H9 (cell line): ENCODE measurements around the gene MYO7B. TPM values are rescaled to one million over a fixed set of nuclear protein-coding genes. Genes with fewer than 3 reads are reported as not detected.

ENCODE experiments used
- DNase-seq: peaks from one replicate; pipeline ENCODE4 v3.0.0-alpha.2; 2017
- H2AFZ ChIP-seq: one replicate; pipeline ENCODE4 v1.6.1; 2013; ENCODE audit warnings: mild to moderate bottlenecking, low read length, control low read depth, moderate library complexity
- H2AK5ac ChIP-seq: 2 replicates; pipeline ENCODE4 v1.6.1; 2013; ENCODE audit warnings: low read length, control low read depth, mixed read lengths; ENCODE audit not compliant: insufficient read length
- H2BK120ac ChIP-seq: one replicate; pipeline ENCODE4 v1.6.1; 2013; ENCODE audit warnings: low read depth, mild to moderate bottlenecking, low read length, control low read depth, inconsistent platforms; ENCODE audit not compliant: poor library complexity, severe bottlenecking
- H2BK12ac ChIP-seq: 2 replicates; pipeline ENCODE4 v1.6.1; 2013; ENCODE audit warnings: low read length, control low read depth, mixed read lengths, low read depth; ENCODE audit not compliant: insufficient read length
- H2BK15ac ChIP-seq: 2 replicates; pipeline ENCODE4 v1.6.1; 2013; ENCODE audit warnings: low read depth, low read length, control low read depth
- H2BK20ac ChIP-seq: one replicate; pipeline ENCODE4 v1.6.1; 2013; ENCODE audit warnings: low read depth, mild to moderate bottlenecking, low read length, control low read depth, inconsistent platforms; ENCODE audit not compliant: poor library complexity, severe bottlenecking
- H2BK5ac ChIP-seq: 2 replicates; pipeline ENCODE4 v1.6.1; 2013; ENCODE audit warnings: low read length, control low read depth, mixed read lengths; ENCODE audit not compliant: insufficient read length
- H3K14ac ChIP-seq: 2 replicates; pipeline ENCODE4 v1.6.1; 2013; ENCODE audit warnings: low read length, control low read depth; ENCODE audit not compliant: insufficient read depth
- H3K18ac ChIP-seq: 2 replicates; pipeline ENCODE4 v1.6.1; 2013; ENCODE audit warnings: low read depth, mild to moderate bottlenecking, mixed read lengths, low read length, control low read depth; ENCODE audit not compliant: insufficient read length
- H3K23ac ChIP-seq: 2 replicates; pipeline ENCODE4 v1.6.1; 2013; ENCODE audit warnings: low read length, control low read depth, mixed read lengths, low read depth; ENCODE audit not compliant: insufficient read length
- H3K23me2 ChIP-seq: 2 replicates; pipeline ENCODE4 v1.6.1; 2013; ENCODE audit warnings: low read depth, mild to moderate bottlenecking, mixed read lengths, low read length, control low read depth; ENCODE audit not compliant: insufficient read length, poor library complexity, severe bottlenecking
- H3K27ac ChIP-seq: 2 replicates; pipeline ENCODE4 v1.5.1; 2013; ENCODE audit warnings: low read length, control low read depth, mixed read lengths, low read depth; ENCODE audit not compliant: insufficient read length
- H3K27me3 ChIP-seq: 2 replicates; pipeline ENCODE4 v1.6.1; 2013; ENCODE audit warnings: low read length, control low read depth, inconsistent platforms; ENCODE audit not compliant: insufficient read depth
- H3K4ac ChIP-seq: 2 replicates; pipeline ENCODE4 v1.6.1; 2013; ENCODE audit warnings: low read depth, mild to moderate bottlenecking, control low read depth, inconsistent platforms, low read length, moderate library complexity
- H3K4me1 ChIP-seq: 2 replicates; pipeline ENCODE4 v1.6.1; 2013; ENCODE audit warnings: low read length, control low read depth, inconsistent platforms; ENCODE audit not compliant: insufficient read depth
- H3K4me2 ChIP-seq: 2 replicates; pipeline ENCODE4 v1.6.1; 2013; ENCODE audit warnings: low read length, control low read depth, mixed read lengths; ENCODE audit not compliant: insufficient read length, insufficient read depth
- H3K56ac ChIP-seq: 2 replicates; pipeline ENCODE4 v1.6.1; 2013; ENCODE audit warnings: low read depth, mild to moderate bottlenecking, mixed read lengths, low read length, control low read depth; ENCODE audit not compliant: insufficient read length
- H3K79me1 ChIP-seq: 2 replicates; pipeline ENCODE4 v1.6.1; 2013; ENCODE audit warnings: low read depth, mild to moderate bottlenecking, moderate library complexity, low read length, control low read depth, inconsistent platforms; ENCODE audit not compliant: insufficient read depth, poor library complexity, severe bottlenecking
- H3K79me2 ChIP-seq: 2 replicates; pipeline ENCODE4 v1.6.1; 2013; ENCODE audit warnings: low read length, control low read depth, inconsistent platforms; ENCODE audit not compliant: insufficient read depth
- H3K9ac ChIP-seq: 2 replicates; pipeline ENCODE4 v1.6.1; 2013; ENCODE audit warnings: low read length, control low read depth, mixed read lengths; ENCODE audit not compliant: insufficient read length; ENCODE audit errors: extremely low read depth
- H3K9me3 ChIP-seq: one replicate; pipeline ENCODE4 v1.6.1; 2013; ENCODE audit warnings: low read depth, low read length, inconsistent platforms; ENCODE audit not compliant: control insufficient read depth
- H3T11ph ChIP-seq: one replicate; pipeline ENCODE4 v1.6.1; 2013; ENCODE audit warnings: mild to moderate bottlenecking, low read length, control low read depth, inconsistent platforms
- H4K20me1 ChIP-seq: one replicate; pipeline ENCODE4 v1.6.1; 2013; ENCODE audit not compliant: control insufficient read depth, insufficient read length, insufficient read depth
- H4K5ac ChIP-seq: 2 replicates; pipeline ENCODE4 v1.6.1; 2013; ENCODE audit warnings: low read depth, mild to moderate bottlenecking, mixed read lengths, low read length, control low read depth; ENCODE audit not compliant: insufficient read length
- H4K8ac ChIP-seq: replicated peaks from 2 replicates; pipeline ENCODE4 v1.6.1; 2013; ENCODE audit warnings: low read length, control low read depth, mixed read lengths, low read depth; ENCODE audit not compliant: insufficient read length
- H4K91ac ChIP-seq: 2 replicates; pipeline ENCODE4 v1.6.1; 2013; ENCODE audit warnings: low read depth, mild to moderate bottlenecking, moderate library complexity, mixed read lengths, low read length, control low read depth; ENCODE audit not compliant: insufficient read length
- H3K27ac Mint-ChIP-seq, 3 experiments: 2 replicates in 2 of 3; 3 replicates in 1 of 3; pipeline ENCODE4 v1.8.0; 2020 to 2021; ENCODE audit warnings: mixed read lengths in 3 of 3, mild to moderate bottlenecking in 1 of 3, moderate library complexity in 1 of 3
- H3K27me3 Mint-ChIP-seq: 2 replicates; pipeline ENCODE4 v1.8.0; 2021; ENCODE audit warnings: low read depth, mild to moderate bottlenecking, moderate library complexity, mixed read lengths
- H3K36me3 Mint-ChIP-seq, 3 experiments: 2 replicates in 2 of 3; 3 replicates in 1 of 3; pipeline ENCODE4 v1.8.0; 2020 to 2021; ENCODE audit warnings: low read depth in 3 of 3, mixed read lengths in 3 of 3; ENCODE audit not compliant: insufficient read depth in 1 of 3
- H3K4me1 Mint-ChIP-seq, 2 experiments: 2 replicates each; pipeline ENCODE4 v1.8.0; 2020; ENCODE audit warnings: mixed read lengths in 2 of 2
- H3K4me3 Mint-ChIP-seq, 2 experiments: 2 replicates in 1 of 2; 3 replicates in 1 of 2; pipeline ENCODE4 v1.8.0; 2020 to 2021; ENCODE audit warnings: mild to moderate bottlenecking in 2 of 2, mixed read lengths in 2 of 2, moderate library complexity in 1 of 2
- H3K9me3 Mint-ChIP-seq, 2 experiments: 2 replicates in 1 of 2; 3 replicates in 1 of 2; pipeline ENCODE4 v1.8.0; 2020; ENCODE audit warnings: mild to moderate bottlenecking in 2 of 2, mixed read lengths in 2 of 2, moderate library complexity in 1 of 2
- WGBS: extraction: QIAGEN DNeasy Blood & Tissue Kit; methylation state at CpG from one replicate; pipeline ENCODE4 v1.1.7; 2013; ENCODE audit warnings: missing lambda C conversion rate, low lambda C conversion rate, mixed read lengths; ENCODE audit not compliant: insufficient read length; ENCODE audit errors: extremely low coverage; 5-methylcytosine and 5-hydroxymethylcytosine counted together
- total RNA-seq: library from RNA; stranded (reverse); gene quantifications from 2 replicates; pipeline ENCODE4 v1.2.1, GENCODE V29; 2021
- TF ChIP-seq, protein P1 (sequence below): fragments of 200-600 bp; sonication (generic); conservative IDR thresholded peaks from 3 replicates; pipeline ENCODE4 v1.8.0; 2021; ENCODE audit warnings: antibody characterized with exemption, mild to moderate bottlenecking

The MYO7B gene
- total RNA-seq, 1 experiment from 2014 or later = not detected

DNA sequence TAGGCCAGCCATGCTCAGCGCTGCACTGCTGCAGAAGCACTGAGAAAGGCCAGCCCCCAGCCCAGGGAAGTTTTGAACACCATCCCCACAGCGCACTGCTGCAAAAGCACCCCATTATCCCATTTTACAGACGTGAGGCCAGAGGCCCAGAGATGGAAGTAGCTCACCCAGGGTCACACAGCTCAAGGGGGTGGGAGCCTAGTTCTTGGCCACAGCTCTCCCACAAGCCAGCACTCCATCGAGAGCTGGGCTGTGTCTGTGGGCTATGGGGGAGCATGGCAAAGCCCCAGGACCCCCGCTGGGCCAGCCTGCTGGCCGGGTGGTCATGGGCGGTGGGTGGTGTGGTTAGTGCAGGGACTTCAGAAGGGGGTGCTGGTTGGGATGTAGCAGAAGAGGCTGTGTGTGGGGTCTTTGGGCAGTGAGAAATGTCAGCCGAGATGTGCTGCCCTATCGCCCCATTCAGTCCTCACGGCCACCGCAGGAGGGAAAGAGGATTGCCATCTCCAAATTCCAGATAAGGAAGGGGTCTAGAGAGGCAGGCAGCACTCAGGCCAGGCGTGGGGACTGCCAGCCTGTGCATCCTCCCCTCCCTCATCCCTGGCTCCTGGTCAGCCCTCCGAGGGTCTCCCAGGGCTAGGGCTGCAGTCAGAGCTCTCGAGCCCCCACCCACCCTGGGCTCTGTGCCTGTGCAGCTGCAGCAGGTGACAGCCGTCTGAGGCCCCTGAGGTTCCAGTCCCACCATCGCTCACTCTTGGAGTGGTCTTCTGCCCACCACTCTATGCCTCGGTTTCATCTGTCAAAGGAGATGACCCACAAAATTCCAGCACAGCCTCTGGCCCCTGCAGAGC lies 93.5 kb downstream of the MYO7B start:
- H3K23me2 ChIP-seq = no peaks in the 10 kb centered on the region
- H3K4ac ChIP-seq = no peak overlapping the region
- H2BK120ac ChIP-seq = no peak overlapping the region
- H2BK15ac ChIP-seq = no peak overlapping the region
- H3K18ac ChIP-seq = no peak overlapping the region
- no peak overlapping the region for H4K91ac ChIP-seq
- no peak for DNase-seq
- no peak overlapping the region for H3T11ph ChIP-seq
- no peak overlapping the region for H3K4me2 ChIP-seq
- no peak overlapping the region for H4K5ac ChIP-seq
- H4K20me1 ChIP-seq = no peaks in the 10 kb centered on the region
- TF ChIP-seq, protein P1, sequence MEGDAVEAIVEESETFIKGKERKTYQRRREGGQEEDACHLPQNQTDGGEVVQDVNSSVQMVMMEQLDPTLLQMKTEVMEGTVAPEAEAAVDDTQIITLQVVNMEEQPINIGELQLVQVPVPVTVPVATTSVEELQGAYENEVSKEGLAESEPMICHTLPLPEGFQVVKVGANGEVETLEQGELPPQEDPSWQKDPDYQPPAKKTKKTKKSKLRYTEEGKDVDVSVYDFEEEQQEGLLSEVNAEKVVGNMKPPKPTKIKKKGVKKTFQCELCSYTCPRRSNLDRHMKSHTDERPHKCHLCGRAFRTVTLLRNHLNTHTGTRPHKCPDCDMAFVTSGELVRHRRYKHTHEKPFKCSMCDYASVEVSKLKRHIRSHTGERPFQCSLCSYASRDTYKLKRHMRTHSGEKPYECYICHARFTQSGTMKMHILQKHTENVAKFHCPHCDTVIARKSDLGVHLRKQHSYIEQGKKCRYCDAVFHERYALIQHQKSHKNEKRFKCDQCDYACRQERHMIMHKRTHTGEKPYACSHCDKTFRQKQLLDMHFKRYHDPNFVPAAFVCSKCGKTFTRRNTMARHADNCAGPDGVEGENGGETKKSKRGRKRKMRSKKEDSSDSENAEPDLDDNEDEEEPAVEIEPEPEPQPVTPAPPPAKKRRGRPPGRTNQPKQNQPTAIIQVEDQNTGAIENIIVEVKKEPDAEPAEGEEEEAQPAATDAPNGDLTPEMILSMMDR = no peak
- H3K9ac ChIP-seq = no peak overlapping the region
- no peaks in the 10 kb centered on the region; the same call in 1 of the 2 replicates for H3K27me3 Mint-ChIP-seq
- no peak overlapping the region for H2AK5ac ChIP-seq
- H2BK20ac ChIP-seq = no peak overlapping the region
- H3K27ac Mint-ChIP-seq = no peak overlapping the region
- no peaks in the 10 kb centered on the region for H3K9me3 Mint-ChIP-seq
- no peak overlapping the region; the same call in 1 of the 2 replicates for H3K14ac ChIP-seq
- H3K4me1 Mint-ChIP-seq = peaks cover 0 to 4% of the 10 kb centered on the region in 2 experiments; a peak in 2 of 4 replicates
- no peaks in the 10 kb centered on the region for H3K79me2 ChIP-seq
- no peaks in the 10 kb centered on the region for H3K79me1 ChIP-seq
- no peaks in the 10 kb centered on the region for H3K36me3 Mint-ChIP-seq
- H4K8ac ChIP-seq = no peak overlapping the region
- no peak overlapping the region for H2BK12ac ChIP-seq
- no peaks in the 10 kb centered on the region for H3K9me3 ChIP-seq
- no peak overlapping the region for H2AFZ ChIP-seq
- no peak overlapping the region for H3K56ac ChIP-seq
- H3K23ac ChIP-seq = no peak overlapping the region
- H3K4me3 Mint-ChIP-seq = no peak overlapping the region
- no peaks in the 10 kb centered on the region for H3K27me3 ChIP-seq
- WGBS = no CpG with 5 or more reads among the region's 17 CpGs
- H3K4me1 ChIP-seq = no peaks in the 10 kb centered on the region
- no peak overlapping the region for H2BK5ac ChIP-seq
- H3K27ac ChIP-seq = no peak overlapping the region
